ENCODE data around the gene GRAMD1B.

Gene GRAMD1B

DNA sequence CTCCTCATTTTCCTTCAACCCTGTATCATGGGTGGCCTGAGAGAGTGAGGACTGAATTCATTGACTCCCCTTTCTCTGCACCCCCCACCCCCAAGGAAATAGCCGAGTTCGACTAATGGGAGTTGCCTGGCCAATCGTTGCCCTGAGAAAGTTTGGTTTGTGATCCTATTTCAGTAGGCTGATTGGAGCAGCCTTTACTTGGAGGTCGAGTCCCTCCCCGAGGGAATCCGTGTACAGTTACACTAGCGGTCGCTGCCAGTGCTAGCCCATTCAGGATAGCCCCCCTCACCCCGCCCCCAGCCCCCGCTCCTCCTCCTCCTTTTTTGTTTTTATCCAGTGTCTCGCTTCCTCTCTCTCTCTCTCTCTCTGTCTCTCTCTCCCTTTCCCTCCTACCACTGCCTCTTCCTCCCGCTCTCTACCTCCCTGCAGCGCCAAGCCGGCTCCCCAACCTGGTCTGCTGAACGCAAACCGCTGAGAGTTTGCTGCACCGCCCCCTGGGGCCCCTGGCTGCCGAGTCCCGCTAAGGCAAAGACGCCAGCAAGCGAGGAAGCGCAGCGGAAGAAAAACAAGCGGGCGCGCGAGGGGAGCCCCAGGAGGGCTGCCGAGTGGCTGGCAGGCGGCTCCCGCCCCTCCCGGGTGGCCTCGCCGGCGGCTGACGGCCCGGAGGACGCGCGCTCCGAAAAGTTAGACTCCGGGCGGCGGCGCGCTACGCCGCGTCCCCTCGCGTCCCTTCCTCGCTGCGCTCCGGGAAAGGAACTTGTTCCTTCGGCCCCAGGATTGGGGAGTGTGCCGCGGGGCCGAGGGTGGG is at the start of gene GRAMD1B:
GRAMD1B (plus strand) TSS at position 357 of the 808 bp plus-strand sequence. CDS start 524 bp downstream, outside the sequence.
- no peak for DNase-seq

DNA sequence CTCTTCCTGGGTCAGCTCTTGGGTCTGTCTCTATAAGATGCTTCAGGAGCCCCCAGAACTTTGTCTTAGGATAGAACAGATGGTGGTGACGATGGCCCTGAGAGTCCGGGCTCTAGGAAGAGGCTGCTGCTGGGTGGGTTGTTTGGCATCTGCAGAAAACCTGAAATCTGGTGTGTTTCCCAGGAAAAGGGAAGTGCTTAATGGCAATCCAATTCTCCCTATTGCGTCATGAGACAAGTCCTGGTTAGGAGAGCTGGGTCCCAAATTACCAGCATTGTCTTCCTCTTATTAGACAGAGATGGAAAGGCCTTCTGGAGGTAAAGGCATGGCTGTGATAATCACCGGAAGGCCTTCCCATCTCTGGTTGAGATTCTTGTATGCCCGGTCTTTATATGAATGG is 48.9 kb upstream of the GRAMD1B start:
- DNase-seq = no peak

DNA sequence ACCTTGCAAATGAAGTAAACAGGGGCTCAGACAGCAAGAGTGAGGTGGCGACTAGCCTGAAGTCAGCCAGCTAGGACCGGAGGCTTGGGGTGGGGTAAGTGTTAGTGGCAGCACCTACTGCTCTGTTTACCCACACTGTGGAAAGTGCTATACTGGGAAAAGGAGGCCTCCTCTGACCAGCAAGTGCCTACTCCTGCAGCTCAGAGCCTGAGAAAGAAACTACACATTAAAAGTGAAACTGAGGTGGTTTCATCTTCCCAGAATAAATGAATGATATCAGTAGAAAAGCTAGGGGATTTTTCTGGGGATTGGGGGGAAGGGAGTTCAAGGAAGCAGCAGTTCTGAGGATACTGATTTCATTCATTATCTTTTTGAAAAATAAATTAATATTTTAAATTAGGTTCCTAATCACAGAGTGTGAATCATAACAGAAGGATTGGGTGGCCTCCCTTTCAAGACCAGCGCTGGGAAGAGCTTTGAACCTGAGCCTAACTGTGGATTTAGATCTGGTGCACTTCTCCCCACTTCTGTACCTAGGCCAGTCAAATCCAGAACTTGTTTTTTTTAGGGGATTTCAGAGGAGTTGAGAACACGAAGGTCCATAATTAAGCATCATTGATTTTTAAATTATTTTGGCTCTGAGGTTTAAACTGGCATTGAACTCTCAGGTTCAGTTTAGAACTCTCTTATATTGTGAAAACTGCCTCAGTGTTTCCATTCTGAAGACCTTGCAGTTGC is 48.1 kb upstream of the GRAMD1B start:
- no peak for DNase-seq

DNA sequence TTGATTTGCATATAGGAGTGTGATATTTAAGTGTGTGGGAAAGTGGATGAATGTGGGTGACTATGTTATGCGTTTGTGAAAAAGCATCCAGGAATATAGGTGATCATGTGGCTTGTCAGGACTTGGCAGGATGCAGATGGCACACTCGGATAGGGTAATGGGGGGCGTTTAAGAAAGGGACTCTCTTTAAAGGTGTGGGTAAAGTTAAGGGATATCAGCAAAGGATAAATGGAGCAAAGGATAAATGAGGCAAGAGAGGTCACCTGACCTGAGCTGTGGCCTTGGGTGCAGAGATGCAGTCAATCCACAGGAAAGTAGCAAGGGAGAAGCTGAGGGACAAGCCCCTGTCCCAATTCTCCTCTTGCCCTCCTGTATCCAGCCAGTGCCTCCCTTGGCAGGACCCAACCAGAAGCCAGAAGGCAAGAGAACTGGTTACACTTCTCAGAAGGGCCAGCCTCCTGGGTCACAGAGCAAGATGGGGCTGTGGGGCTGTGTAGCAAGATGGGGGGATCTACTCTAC is 47.5 kb upstream of the GRAMD1B start:
- DNase-seq = no peak

DNA sequence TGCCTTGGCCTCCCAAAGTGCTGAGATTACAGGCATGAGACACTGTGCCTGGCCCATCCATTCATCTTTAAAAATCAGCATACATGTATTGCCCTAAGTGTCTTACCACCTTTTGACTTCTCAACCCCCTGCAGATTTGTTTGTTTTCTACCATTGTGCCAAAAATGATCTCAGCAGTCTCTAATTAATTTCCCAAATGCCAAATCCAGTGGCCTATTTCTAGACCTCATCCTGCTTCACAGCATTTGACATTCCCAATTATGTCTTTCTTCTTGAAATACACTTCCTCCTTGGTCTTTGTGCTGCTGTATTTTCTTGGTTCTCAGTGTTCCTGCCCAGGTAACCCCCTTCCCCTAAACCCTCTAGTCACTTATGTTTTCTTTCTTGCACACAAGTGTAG is 46.0 kb upstream of the GRAMD1B start:
- no peak for DNase-seq

DNA sequence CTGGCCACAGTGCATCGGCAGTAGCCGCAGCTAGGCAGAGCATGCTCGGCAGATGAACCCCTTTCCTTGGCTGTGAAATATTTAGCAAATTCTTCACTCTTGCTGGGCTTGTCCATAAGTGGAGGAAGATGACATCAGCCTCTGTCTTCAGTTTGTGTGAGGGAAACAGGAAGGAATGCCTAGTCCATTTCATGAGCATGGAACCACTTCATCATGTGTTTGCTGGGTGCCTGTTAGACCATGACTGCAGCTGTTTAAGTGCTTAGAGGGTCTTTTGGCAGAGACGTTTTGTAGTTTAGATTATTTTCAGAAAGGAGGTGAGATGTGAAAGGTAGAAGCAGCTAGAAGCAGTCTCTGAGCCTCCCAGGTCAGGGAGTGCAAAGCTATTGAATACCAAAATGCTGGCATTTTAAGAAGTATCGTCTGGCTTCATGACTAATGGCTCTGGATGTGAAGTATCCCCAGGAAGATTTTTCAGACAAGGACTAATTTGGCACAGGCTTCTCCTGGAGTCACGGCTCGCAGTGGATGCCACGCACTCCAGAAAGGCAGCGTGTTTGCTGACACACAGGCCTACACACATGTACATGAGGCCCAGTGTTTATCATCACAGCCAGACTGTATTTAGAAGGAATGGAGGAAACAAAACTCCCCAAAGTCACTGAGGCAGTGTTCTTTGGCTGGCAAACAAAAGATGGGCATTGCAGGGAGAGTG is 43.1 kb upstream of the GRAMD1B start:
- DNase-seq = no peak

DNA sequence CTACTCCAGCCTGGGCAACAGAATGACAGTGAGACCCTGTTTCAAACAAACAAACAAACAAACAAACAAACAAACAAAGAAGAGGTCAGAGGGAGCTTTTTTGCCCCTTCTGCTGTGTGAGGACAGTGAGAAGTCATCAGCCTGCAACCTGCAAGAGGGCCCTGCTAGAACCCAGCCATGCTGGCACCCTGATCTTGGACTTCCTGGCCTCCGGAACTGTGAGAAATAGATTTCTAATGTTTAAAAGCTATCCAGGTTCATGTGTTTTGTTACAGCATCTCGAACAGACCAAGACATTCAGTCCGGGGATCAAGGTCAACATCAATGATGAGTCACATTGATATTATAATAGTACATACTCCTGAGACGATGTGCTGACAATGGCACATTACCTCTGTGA is 41.4 kb upstream of the GRAMD1B start:
- no peak for DNase-seq

DNA sequence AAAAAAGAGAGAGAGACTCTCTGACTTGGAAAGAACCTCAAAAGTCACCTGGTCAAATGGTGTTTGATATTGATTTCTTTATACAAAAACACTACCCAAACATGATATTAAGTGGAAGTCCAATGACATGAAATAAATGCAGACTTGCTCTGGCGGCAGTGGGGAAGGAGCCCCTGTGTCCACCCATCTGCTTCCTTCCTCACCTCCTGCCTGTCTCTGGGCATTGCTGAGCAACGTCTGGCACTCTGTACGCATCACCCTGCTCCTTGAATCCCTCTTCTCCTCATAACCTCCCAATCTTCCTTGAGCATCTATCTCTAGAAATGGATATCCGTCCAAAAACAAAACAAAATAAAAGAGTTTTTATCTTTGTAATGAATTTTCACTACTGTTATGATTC is 39.9 kb upstream of the GRAMD1B start:
- DNase-seq = no peak

DNA sequence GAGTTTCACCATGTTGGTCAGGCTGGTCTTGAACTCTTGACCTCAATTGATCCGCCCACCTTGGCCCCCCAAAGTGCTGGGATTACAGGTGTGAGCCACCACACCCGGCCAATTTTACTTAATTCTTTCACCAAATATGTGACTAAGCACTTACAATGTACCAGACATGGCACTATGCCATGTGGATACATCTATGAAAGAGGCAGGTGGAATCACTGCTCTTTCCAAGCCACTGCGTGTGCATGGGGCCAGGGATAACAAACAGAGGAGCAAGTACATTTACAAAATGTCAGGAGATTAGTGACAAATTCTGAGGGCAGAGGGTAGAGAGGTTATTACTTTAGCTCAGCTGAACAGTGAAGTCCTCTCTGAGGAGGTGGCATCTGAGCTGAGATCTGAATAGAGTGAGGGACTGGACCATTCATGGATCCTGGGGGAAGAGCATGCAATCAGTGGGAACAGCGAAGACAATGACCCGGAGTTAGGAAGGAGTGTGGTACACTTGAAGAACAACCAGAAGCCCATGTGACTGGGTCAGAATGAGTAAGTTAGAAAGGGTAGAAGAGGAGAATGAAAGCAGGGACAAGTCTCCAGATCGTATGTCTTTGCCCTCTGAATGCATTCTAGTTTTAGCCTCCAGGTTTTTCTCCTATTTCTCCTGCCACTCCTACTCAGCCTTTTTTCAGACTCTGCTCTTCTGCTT is 38.3 kb upstream of the GRAMD1B start:
- DNase-seq = no peak

DNA sequence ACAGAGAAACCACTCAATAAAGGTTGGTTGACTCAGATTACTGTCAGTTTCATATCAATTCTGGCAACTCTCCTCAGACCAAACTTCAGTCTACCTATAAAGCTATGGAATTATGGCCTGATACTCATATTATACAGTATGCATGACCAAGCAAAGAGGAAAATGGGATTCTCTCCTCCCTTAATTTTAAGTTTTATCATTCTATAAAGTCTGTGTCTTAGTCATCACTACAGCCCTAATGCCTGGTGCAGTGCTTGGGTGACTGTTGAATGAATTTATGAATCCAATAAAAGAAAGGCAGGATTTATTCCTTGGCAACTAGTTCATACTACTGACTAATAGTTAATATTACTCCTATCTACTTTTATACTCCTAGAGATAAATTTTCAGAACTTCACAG is 37.6 kb upstream of the GRAMD1B start:
- no peak for DNase-seq

DNA sequence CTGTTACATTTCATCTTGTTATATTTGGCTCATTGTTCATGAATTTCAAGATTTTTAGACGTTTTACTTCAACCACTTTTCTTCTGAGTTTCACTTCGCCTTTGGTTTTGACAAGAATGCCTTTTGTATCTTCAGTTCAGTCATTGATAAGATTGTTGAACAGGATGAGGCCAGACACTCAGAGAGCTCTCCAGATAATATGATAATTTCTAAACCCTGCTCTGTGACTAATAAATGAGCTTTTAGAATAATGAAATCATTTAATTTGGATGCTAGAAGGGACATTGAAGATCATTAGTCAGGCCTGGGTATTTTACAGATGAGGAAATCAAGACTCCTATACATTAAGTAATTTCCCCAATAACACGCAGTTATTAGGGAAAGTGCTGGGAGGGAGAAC is 37.2 kb upstream of the GRAMD1B start:
- no peak for DNase-seq

DNA sequence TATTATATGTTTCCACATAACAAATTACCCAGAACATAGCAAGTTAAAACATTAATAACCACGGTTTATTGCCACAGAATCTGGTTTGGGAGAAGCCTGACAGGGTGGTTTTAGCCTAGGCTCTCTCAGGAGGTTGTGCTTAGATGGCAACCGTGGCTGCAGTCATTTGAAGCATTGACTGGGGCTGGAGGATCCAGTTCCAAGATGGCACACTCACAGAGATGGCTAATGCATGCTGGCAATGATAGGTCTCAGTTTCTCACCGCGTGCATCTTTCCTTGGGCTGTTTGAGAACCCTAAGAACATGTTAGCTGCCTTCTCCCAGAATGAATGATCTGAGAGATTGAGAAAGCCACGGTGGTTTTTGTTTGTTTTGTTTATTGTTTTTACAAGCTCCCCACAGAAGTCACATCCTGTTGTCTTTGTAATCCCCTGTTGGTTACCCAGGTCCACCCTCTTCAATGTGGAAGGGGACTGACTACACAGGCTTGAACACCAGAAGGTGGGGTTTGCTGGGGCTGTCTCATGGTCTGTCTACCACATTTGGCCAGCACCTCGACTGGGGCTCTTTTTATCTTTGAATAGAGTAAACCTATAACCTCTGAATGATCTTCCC is 36.6 kb upstream of the GRAMD1B start:
- no peak for DNase-seq

DNA sequence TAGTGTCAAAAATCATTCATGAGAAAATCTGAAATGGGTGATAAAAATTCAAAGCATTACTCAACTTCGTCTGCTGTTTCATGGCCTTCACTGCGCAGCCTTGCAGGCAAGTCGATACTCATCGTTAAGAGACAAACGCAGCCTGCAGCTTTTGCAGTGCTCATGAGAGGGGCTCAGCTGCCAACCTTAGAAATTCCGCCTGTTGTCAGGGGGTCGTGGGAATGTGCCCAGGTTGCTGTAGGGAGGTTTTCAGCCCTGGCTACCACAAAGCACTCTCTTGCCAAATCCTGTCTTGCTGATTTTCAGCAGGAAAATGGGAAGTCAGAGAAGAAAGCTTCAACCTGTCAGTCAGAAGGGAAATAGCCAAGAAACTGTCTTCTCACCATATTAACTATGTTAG is 25.4 kb upstream of the GRAMD1B start:
- no peak for DNase-seq

DNA sequence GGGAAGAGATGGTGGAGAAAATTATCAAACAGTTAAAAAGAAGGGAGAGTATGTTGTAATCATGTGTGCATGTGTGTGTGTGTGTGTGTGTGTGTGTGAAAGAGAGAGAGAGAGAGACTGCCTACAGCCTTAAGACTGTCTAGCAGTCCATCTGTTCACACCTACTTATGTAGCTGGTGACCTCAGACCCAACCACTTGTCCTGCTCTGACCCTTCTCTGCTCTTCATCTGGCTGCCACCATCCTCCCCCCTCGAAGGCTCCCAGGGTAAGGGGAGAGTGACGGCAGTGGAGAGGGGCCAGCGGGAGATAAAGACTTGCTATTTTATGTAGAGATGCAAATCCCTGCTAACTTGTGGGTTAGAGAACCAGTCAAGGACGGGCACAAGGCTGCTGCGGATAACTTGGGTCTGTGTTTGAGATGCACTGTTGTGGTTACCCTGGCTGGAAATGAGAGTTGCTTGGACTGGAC is 24.9 kb upstream of the GRAMD1B start:
- DNase-seq = no peak

DNA sequence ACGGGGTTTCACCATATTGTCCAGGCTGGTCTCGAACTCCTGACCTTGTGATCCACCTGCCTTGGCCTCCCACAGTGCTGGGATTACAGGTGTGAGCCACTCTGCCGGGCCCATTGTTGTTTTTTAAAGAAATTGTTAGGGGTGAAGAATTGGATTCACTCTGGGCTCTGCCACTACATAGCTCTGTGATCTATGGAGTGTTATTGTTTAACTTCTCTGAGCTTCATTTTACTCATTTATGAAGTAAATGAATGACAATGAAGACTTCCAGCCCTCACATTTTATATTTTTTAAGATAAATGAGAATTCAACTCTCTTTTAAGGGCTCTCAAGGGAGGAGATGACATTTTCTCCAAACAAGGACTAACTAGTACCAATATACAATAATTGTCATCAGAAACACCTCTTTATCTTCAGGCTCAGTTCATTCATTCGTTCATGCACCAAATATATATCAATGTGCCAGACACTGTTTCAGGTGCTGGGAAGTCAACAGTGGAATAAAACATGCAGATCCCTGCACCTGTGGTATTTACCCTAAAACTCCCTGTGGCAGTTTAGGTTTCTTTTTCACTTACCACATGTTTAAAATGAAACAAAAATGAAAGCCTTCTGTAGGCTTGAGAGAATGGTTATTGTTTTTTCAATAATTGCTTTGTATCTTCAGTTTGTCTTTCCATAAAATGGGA is 23.5 kb upstream of the GRAMD1B start:
- DNase-seq = no peak

DNA sequence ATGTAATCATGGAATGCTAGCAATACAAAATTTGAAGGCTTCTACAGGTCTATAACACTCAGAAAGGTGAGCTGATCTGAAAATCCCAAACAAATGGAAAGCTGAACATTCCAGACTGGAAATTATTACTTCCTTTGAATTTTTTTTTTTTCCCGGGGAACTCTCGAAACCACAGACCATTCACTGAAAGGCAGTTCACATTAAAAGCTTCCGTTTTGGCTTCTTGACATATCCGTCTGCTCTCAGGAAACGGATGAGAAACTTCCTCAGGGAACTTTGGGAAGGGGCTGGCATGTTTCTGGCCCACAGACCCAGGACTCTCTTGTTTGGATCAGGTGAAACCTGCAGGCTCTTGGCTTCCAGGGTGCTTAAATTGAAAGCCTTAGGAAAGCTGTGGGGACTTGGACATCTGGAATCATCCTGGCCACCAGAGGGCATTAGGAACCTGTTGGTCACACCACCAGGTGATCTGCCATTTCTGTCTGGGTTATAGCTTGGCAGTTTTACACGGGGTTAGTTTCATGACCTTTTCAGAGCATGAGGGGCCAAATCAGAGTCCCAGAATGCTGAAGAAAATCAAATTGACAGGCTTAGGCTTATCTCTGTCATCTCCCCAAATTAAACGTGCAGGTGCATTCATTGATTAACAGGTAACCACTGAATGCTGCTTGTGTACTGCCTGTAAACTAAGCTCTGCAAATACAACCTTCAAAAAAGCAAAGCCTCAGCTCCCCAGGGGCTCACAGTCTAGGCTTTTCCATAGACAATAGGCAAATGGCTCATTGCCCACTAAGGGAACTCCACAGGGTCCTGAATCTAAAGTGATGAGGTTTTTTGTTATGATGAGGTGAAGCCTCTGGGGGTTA is 22.7 kb upstream of the GRAMD1B start:
- DNase-seq = no peak

DNA sequence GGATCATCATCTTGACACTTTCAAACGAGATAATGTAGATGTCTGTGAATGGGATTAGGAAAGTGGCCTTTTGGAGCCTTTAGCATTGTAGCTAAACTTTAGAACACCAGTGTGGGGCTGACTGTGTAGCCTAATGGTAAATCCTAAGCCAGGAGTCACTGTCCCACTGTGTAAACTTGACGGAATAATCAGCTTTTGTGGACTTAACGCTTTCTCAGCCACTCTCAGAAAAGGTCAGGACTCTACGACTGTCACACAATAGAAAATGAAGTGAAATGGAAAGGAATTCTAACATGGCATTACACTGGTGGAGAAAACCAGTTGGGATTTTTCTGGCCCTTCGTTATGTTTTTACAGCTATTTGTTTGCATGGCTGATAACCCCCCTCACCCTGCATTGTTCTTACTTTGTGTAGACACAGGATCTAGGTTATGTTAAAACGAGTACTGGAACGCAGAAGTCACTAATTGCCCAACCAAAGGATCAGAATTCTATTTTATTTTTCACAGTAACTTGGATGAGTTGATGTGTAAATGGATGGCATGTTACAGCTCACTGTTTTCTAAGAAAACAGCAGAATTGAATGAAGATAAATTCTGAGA is 22.0 kb upstream of the GRAMD1B start:
- no peak for DNase-seq

DNA sequence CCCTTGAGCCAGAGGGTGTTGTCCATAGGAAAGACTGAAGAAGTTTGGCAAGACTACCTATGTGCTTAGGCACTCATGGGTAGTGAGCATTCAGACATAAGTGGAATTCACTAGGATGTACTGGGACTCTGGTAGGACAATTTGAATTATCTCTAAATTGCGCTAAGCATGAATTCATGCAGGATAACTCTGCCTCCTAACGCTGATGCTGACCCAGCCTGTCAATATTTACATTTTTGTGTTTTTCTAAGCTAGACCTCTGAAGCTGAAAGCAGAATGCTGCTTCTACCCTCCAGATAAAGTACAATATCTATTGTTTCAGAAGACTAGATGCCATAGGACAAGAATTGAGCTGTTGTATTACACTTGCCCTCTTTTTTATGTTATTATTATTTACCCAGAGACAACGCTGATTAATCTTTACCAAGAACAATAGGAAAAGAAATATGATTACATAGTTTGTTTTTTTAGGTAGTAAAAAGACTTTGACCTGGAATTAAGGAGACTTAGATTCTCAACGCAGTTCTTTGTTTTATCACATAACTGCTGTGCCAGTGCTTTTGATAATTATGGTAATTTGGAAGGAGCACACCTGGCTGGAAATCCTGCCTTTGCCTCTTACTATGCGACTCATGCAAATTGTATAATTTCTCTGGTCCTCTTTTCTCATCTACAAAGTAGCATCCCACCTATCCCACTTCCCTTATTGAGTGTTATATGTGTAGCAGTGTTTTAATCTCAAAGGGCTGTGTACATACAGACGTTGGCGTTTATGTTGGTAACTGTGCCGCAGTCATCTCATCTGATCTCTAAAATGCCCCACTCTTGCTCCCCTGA is 21.2 kb upstream of the GRAMD1B start:
- no peak for DNase-seq
